Sigmoid colon (tissue), 4 donors: ENCODE results near the gene RAB25.

ENCODE experiments used
- CTCF ChIP-seq, 4 experiments: fragments of 450-650 bp in 3 of 4; fragments of 200-600 bp in 1 of 4; IDR thresholded peaks; one replicate each; pipeline ENCODE4 v1.5.1; 2016 to 2019; ENCODE audit warnings: antibody characterized with exemption in 4 of 4, mild to moderate bottlenecking in 3 of 4, moderate library complexity in 2 of 4
- EP300 ChIP-seq, 4 donors: sonication (generic); formaldehyde crosslinking; IDR thresholded peaks; one replicate each; pipeline ENCODE4 v1.6.1; 2017; ENCODE audit warnings: antibody characterized with exemption in 4 of 4
- POLR2A ChIP-seq, 2 donors: fragments of 450-650 bp; IDR thresholded peaks; one replicate each; pipeline ENCODE4 v1.6.1; 2016; ENCODE audit warnings: antibody characterized with exemption in 2 of 2, mild to moderate bottlenecking in 2 of 2, moderate library complexity in 2 of 2
- POLR2AphosphoS5 ChIP-seq, 4 donors: sonication (generic); formaldehyde crosslinking; IDR thresholded peaks; one replicate each; pipeline ENCODE4 v1.6.1; 2017; ENCODE audit warnings: antibody characterized with exemption in 4 of 4

- TF ChIP-seq EP300 (IDR thresholded peaks at IDR 0.05) (no peak), CTCF (IDR thresholded peaks at IDR 0.05) (no peak), POLR2A (IDR thresholded peaks at IDR 0.05) (no peak), POLR2AphosphoS5 (IDR thresholded peaks at IDR 0.05) (no peak)
Observed at GRCh38 chr1:156072251-156072650, 11.3 kb downstream of the RAB25 start.
